Hematopoietic multipotent progenitor cell treated with erythropoietin and hydrocortisone succinate and interleukin-3 and kit ligand, for 4 days (in vitro differentiated cells): ENCODE results near the gene MVB12B.

ENCODE experiments used
- DNase-seq: peaks from one replicate; pipeline ENCODE4 v3.0.0-alpha.2; 2015

The MVB12B gene

DNA sequence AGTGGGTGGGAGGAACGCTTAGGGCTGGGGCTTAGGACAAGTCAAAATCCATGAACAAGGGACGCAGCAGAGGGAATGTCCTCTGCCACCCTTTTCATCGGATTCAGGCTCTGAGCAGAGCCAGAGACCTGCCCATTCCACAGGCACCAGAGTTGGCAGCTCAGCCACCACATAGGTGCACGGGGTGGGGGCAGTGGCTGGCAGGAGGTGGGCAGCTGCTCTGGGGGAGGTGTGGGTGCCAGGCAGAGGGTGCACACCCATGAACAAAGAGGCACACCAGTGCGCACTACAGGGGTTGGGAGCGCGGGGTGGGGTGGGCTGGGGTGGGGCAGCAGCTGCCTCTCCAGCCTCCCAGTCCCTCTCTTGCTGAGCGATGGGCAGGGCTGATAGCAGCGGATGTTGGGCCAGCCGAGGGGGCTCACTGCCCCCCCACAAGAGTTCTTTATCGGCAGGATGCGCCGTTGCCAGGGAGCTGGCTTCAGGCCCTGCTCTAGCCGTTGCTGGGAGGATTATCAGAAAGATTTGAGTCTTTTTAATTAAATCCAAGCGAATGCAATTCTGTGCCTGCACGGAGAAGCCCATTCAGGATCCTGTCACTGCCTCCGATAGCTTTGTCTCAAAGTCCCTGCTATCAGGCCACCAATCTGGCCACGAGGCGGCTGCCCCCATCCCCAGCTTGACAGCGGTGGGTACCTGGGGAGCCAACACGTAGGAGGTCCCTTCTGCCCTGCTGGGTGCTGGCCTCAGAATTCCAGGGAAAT is 222.8 kb downstream of the MVB12B start:
- peak; percentile 27 for DNase-seq

DNA sequence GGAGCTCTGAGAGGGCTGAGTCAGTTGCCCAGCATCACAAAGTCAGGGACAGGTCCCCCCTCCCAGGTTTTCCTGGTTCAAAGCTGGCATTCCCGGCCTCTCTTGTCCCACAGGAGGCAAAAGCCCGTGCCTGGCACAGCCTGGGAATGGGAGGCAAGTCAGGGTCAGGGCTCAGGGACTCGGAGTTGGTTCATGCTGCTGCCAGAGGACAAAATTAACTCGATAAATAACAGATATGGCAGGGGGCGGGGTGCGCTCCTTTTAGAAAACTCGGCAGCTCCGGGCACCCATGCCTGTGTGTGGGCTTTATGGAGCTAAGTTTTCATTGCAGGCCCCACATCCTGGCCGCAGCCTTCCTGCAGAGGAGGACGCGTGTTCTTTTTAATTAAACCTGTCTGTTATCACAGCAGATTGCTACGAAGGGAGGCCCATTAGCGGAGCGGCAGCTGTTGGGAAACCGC is 224.3 kb downstream of the MVB12B start:
- DNase-seq, result no peak

DNA sequence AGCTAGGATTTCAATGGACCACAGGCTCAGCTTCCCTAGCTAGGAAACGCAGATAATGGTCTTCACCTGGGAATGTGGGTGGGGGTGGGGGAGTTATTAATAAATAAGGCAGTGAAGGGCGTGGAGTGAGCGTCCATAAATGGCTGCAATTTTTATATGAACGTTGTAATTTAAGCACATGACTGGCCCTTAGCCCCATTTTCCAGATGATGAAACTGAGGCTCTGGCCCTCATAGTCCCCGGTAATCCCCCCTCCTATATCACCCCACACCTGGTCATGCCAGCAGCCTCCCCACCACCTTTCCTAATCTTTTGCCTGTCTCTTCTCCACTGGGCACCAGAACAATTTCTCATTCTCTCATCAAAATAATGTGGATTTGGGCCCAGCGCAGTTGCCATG is 225.2 kb downstream of the MVB12B start:
- DNase-seq, result no peak

DNA sequence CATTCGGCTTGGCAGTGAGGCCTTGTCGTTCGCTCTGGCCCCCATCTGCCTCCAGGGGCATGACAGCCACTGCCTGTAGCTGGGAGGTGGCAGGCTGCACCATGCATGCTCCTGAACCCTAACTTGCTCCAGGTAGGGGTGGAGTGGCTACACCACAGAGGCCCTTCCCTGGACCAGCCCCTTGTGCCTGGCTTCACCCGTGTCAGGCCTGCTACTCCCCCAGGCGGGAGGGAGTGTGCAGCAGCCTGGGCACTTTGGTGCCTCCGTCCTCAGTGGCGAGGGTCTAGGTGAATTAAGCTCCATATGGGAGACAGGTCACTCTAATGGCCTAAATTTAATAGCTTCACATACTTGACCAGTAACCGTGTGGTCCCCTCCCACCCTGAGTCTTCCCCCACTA is 227.7 kb downstream of the MVB12B start:
- DNase-seq, result no peak

DNA sequence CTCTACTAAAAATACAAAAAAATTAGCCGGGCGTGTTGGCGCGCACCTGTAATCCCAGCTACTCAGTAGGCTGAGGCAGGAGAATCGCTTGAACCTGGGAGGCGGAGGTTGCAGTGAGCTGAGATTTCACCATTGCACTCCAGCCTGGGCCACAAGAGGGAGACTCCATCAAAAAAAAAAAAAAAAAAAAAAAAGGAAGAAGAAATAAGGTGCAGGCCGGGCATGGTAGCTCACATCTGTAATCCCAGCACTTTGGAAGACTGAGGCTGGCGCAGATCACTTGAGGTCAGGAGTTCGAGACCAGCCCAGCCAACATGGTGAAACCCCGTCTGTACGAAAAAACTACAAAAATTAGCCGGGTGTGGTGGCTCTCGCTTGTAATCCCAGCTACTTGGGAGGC is 228.8 kb downstream of the MVB12B start:
- peak; percentile 16 for DNase-seq
